GM19397 (cell line): ENCODE data around the gene TAAR9.
"Not testable (repeated sequence)": the region's sequence is repeated elsewhere in the genome, so short reads cannot be mapped to it uniquely, and the experiment has no call there.

Experiments used
- ATAC-seq: cut with Tn5 transposase; IDR thresholded peaks from one replicate; pipeline ENCODE4 v1.9.1; 2021; ENCODE audit warnings: mild to moderate bottlenecking, moderate library complexity; ENCODE audit not compliant: unreplicated experiment

TAAR9 gene

GRCh38 chr6:132513831-132514545 lies 24.1 kb upstream of the TAAR9 start:
- no peak for ATAC-seq

GRCh38 chr6:132515386-132515785 lies 22.7 kb upstream of the TAAR9 start:
- no peak for ATAC-seq

GRCh38 chr6:132520953-132521352 lies 17.1 kb upstream of the TAAR9 start:
- no peak for ATAC-seq

GRCh38 chr6:132524646-132525045 lies 13.4 kb upstream of the TAAR9 start:
- no peak for ATAC-seq

- ATAC-seq, result no peak
Measured at GRCh38 chr6:132525866-132526265, 12.2 kb upstream of the TAAR9 start.

DNA sequence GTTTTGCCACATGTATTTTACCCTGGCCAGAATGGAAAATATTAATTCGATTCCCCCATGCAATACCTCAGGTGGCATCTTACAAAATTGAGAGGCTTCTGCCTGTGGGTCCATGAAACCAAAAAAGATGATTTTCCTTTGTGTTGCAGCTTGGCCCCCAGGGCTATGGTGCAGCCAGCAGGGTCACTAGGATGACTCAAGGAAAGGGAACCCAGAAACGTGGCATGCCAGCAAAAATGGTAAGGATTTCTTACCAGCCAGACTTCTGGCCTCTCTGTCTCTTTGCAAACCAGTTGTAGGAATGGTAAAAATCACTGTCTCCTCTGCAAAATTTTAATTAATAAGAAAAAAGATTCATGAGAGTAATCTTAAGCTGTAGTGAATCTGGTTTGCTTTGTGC lies 11.6 kb upstream of the TAAR9 start:
- ATAC-seq, result no peak

DNA sequence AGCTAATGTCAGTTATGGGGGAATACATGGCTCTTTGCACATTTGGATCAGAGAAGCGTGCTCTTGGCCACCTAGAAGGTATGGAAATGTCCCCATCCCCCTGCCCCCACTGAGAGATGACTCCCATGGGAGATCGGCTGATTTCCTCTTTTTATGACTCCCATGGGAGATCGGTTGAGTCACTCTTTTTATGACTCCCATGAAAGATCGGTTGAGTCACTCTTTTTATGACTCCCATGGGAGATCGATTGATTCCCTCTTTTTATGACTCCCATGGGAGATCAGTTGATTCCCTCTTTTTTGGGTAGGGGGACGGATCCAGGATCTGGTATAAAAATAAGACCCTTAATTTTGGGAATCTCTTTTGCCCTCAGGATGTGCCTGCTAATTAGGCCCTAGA lies 10.3 kb upstream of the TAAR9 start:
- no peak for ATAC-seq

GRCh38 chr6:132530293-132530974 lies 7.6 kb upstream of the TAAR9 start:
- peak; percentile 82 for ATAC-seq

- not testable (repeated sequence) for ATAC-seq
Measured at GRCh38 chr6:132534546-132534945, 3.5 kb upstream of the TAAR9 start.

DNA sequence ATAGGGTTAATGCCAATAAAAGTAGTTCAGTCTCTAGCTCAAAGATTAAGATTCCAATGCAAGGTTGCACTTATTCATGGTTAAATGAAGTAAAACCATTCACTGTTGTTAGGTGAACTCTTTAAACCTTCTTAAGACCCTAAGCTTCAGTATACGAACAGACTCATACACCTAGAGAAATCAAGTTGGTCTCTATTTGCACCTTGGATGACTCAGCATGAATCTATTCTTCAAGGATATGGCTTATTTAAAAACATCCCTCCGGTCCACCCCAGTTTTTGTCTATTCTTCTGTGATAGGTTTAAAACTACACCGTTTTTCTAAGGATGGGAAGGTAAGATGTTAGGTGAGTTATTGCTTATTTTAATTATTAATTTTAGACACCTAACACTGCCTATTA lies 932 bp upstream of the TAAR9 start:
- ATAC-seq, result no peak

GRCh38 chr6:132544826-132545225 lies 6.7 kb downstream of the TAAR9 start:
- ATAC-seq, result no peak

DNA sequence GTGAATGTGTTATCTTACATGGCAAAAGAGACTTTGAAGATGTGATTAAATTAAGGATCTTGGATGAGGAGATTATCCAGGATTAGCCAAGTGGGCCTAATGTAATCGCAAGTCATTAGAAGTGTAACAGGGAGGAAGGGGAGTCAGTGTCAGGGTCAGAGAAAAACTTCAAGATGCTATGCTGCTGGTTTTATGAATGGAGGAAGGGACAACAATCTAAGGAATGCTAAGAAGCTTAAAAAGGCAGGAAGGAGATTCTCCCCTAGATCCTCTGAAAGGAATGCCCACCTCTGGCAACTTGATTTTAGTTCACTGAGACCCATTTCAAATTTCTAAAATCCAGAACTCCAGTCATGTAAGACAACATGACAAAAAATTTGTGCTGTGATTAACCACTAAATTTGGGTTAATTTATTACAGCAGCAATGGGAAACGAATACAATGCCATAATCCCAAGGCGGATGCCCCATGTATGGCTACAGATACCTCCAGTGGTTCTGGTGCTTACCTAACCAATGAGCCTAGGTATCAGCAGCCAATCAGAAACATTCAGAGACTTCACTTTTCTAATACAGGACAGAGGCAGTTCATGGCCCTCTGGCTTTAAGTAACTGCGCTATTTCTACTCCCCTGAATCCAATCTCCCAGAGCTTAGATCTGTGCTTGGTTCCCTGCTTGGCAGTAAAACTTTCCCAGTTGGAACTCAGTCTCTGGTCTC lies 10.8 kb downstream of the TAAR9 start:
- ATAC-seq, result no peak

GRCh38 chr6:132551214-132551613 lies 13.1 kb downstream of the TAAR9 start:
- no peak for ATAC-seq

DNA sequence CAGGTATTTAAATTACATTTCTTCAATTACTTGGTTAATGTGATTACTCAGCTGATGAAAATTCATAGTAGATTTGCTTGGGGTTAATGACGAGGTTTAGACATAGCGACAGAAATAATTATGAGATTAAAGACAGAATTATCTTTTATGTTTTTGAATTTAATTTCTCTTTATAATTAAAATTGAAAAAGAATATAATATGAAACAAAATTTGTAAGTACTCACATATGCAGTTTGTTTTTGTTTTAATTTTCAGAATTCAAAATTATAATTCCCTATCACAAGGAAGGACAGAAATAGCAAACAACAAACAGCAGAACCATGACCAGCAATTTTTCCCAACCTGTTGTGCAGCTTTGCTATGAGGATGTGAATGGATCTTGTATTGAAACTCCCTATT lies 14.3 kb downstream of the TAAR9 start, which contains the start of gene TAAR8:
Gene TAAR8, plus strand, starts transcription at position 301 of the 400 bp plus-strand sequence. Its CDS starts 21 bp downstream, at position 322.
- no peak for ATAC-seq

DNA sequence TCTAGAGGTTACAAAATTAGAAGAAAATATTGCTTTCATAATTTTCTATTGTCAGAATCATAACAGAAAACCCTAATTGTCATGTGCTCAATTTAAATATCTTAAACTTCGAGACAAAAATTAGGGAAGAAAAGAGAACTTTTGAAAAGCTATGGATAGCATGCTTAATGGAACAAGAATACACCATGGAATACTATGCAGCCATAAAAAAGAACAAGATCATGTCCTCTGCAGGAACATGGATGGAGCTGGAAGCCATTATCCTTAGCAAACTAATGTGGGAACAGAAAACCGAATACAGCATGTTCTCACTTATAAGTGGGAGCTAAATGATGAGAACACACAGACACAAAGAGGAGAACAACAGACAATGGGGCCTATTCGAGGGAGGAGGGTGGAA lies 22.0 kb downstream of the TAAR9 start:
- ATAC-seq, result not testable (repeated sequence)

- ATAC-seq, result no peak
Measured at GRCh38 chr6:132566404-132566803, 28.3 kb downstream of the TAAR9 start.

DNA sequence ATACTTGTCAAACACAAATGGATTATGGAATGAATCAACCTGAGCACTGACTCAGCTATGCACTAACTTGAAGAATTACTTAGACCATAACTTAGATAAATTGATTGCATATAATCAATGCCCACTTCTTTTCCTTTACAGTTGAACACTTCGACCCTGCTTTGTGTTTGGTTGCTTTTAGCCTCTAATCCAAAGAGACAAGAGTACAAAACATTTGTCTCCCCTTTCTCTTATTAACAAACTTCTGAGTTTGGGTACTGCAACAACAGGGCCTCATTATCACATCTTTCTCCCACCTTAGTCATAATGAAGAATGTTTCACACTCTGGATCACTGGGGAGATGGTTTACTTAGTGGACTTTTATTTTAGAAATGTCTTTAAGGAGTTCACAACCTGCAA lies 29.5 kb downstream of the TAAR9 start:
- ATAC-seq, result no peak

DNA sequence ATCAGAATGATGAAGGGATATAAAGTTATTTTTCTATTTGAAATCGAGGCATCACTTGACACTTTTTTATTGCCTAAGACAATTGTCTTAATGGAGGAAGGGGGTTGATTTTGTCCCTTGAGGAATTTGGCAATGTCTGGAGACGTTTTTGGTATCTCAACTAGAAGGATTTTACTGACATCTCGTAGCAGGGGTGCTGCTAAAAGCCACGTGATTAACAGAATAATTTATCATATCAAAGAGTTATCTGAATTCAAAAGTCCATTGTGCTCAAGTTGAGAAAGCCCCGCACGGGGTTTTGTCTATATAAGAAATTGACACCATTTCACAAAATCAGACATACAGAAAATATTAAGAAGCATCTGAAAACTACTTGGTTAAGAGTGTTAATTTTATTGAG lies 30.5 kb downstream of the TAAR9 start:
- no peak for ATAC-seq

GRCh38 chr6:132569170-132569569 lies 31.1 kb downstream of the TAAR9 start:
- no peak for ATAC-seq

DNA sequence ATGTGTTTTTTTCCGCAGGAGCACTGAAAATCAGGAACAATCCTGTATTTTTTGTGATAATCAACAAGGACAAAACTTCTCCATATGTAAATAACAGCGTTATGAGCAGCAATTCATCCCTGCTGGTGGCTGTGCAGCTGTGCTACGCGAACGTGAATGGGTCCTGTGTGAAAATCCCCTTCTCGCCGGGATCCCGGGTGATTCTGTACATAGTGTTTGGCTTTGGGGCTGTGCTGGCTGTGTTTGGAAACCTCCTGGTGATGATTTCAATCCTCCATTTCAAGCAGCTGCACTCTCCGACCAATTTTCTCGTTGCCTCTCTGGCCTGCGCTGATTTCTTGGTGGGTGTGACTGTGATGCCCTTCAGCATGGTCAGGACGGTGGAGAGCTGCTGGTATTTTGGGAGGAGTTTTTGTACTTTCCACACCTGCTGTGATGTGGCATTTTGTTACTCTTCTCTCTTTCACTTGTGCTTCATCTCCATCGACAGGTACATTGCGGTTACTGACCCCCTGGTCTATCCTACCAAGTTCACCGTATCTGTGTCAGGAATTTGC lies 32.2 kb downstream of the TAAR9 start, which contains the start of gene TAAR6:
Gene TAAR6, plus strand, starts transcription at position 102 of the 557 bp plus-strand sequence. Its CDS starts 0 bp downstream, at position 102.
- ATAC-seq, result no peak

- no peak for ATAC-seq
Measured at GRCh38 chr6:132571774-132572173, 33.7 kb downstream of the TAAR9 start.
